Astrocyte of the cerebellum (primary cell): ENCODE data around the gene ANXA3.
A peak's percentile ranks its signal among the peaks of the same experiment; 100 is the strongest.

Experiments
- DNase-seq: peaks from one replicate; pipeline ENCODE4 v3.0.0-alpha.2; 2011; ENCODE audit warnings: low read depth
- H3K4me3 ChIP-seq: 2 replicates; pipeline ENCODE4 v1.5.1; 2011; ENCODE audit warnings: mild to moderate bottlenecking, low read depth, low read length, moderate library complexity
- in situ Hi-C: cut with HindIII; loops from 2 replicates; pipeline ENCODE4 v1.10.0; 2017; ENCODE audit warnings: low sequenced_read_pairs
- TF ChIP-seq, protein P1 (sequence below): IDR thresholded peaks from 2 replicates; pipeline ENCODE4 v1.5.1; 2012; ENCODE audit warnings: low read length, low read depth, moderate library complexity, mild to moderate bottlenecking; ENCODE audit errors: missing control alignments

Gene ANXA3

DNA sequence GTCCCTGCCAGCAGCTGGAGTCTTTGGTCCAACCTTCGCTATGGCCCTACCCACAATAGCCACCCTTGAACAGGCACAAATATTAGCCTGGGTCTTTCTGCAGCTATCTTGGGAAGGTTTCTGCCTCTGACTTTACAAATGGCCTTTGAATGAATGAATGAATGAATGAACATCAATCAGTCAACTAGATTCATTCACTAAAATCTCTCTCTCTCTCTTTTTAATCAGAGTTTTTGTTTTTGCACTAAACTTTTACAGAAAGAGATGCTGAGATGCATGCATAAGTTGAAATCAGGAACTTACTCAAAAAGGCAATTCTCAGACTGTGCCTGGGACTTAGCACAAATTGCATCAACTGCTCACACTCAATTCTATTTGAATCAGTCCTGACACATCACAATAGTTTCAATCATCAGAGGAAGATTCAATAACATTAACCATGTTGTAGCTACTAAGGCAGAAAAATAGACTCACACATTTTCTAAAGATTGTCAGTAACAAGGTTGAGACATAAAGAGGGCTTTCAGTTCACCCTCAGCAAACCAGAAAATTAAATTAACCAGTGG is 55.0 kb downstream of the ANXA3 start:
- no peak for DNase-seq
- TF ChIP-seq, protein P1, sequence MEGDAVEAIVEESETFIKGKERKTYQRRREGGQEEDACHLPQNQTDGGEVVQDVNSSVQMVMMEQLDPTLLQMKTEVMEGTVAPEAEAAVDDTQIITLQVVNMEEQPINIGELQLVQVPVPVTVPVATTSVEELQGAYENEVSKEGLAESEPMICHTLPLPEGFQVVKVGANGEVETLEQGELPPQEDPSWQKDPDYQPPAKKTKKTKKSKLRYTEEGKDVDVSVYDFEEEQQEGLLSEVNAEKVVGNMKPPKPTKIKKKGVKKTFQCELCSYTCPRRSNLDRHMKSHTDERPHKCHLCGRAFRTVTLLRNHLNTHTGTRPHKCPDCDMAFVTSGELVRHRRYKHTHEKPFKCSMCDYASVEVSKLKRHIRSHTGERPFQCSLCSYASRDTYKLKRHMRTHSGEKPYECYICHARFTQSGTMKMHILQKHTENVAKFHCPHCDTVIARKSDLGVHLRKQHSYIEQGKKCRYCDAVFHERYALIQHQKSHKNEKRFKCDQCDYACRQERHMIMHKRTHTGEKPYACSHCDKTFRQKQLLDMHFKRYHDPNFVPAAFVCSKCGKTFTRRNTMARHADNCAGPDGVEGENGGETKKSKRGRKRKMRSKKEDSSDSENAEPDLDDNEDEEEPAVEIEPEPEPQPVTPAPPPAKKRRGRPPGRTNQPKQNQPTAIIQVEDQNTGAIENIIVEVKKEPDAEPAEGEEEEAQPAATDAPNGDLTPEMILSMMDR = no peak
- in situ Hi-C loops = no loop called here
- H3K4me3 ChIP-seq = no peak overlapping the region

GRCh38 chr4:78608684-78609083 is 57.1 kb downstream of the ANXA3 start:
- TF ChIP-seq, protein P1 = no peak
- no peak for DNase-seq
- in situ Hi-C loops = no loop called here
- no peak overlapping the region for H3K4me3 ChIP-seq

DNA sequence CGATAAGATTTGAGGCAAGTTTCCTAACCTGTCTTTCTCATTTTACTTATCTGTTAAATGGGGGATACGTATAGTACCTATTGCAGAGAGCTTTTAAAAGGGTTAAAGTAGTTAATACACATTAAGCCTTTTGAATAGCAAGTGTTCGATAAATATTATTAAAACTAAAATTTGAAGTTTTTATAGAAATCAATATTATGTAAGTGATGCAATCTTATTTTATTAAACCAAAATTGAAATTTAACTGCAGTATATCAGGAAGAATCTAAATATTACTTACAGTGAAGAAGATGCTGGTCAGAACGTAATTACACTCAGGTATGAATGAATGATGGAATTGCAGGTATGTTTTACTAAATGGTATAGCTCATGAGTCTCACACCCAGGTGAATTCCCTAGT is 58.0 kb downstream of the ANXA3 start:
- TF ChIP-seq, protein P1 = no peak
- in situ Hi-C loops = no loop called here
- DNase-seq = no peak
- no peak overlapping the region for H3K4me3 ChIP-seq

DNA sequence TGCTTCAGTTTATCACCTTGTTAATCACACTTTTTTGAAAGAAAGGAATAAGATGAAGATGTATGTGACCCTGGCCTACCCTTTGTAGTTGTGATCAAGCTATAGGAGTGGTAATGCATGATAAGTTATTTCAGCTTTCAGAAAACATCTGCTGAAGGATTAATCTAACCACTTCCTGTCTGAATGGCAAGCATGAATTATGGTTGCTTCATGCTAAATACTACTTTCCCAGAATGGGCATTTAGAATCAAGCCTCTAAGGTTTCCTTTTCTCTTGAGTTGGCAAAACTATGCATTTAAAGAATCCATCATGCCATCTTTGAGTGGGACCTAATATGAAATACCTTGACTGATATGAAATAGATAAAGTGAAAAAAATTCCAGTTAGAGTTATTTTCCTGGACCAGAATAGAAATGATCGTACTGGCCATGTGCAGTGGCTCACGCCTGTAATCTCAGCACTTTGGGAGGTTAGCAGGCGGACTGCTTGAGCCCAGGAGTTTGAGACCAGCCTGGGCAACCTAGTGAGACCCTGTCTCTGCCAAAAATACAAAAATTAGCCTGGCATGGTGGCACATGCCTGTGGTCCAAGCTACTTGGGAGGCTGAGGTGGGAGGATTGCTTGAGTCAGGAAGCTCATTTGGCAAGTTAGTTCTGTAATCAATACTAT is 59.1 kb downstream of the ANXA3 start:
- H3K4me3 ChIP-seq = no peak overlapping the region
- TF ChIP-seq, protein P1 = no peak
- in situ Hi-C loops = no loop called here
- DNase-seq = no peak

GRCh38 chr4:78611215-78611558 is 59.6 kb downstream of the ANXA3 start:
- TF ChIP-seq, protein P1 = no peak
- no peak overlapping the region for H3K4me3 ChIP-seq
- in situ Hi-C loops = no loop called here

GRCh38 chr4:78612398-78613178 is 61.0 kb downstream of the ANXA3 start:
- no peak overlapping the region for H3K4me3 ChIP-seq
- DNase-seq = peak; percentile 55
- TF ChIP-seq, protein P1 = peak; percentile 68
- in situ Hi-C loops = no loop called here

More at GRCh38 chr4:78611215-78611558, 59.6 kb downstream of the ANXA3 start:
- DNase-seq = no peak
